ENCODE measurements around the gene GOLGB1.

The GOLGB1 gene

DNA sequence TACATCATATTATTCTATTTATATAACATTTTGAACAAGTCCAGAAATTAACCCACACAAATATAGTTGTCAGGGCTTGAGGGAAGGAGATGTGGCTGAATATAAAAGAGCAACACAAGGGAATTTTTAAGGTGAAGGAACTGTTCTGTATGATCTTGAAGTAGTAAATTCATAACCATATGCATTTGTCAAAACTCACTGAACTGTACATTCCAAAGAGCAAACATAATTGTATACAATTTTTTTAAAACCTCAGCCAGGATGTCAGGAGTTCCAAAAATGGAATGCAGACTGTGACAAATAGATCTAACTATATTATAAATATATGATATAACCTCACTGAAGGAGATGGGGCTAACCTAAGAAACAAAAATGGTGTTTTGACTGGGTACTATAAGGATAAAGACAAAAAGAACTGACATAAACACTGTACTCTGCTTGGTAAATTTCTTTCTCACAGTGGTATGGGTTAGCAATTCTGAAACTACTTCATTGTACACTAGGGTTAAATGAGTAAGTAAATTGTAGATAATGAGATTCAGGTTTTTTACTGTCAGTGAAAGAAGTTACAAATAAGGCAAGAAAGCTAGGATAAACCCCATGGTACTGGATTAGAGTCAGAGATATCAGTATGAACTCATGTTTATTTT is 14.4 kb downstream of the GOLGB1 start:
- Mint-ChIP-seq H3K4me3 (no peak overlapping the region), H3K36me3 (ENCODE audit: insufficient read depth) (peaks cover 4% of the 10 kb centered on the region), H3K9me3 (no peaks in the 10 kb centered on the region), H3K4me1 (peaks cover 60% of the 10 kb centered on the region), H3K27me3 (no peaks in the 10 kb centered on the region), H3K27ac (ENCODE audit: low read depth) (no peak overlapping the region)
- no peak for ATAC-seq (replicated peaks; ENCODE audit: extremely low read depth, poor library complexity, severe bottlenecking)
- DNase-seq (ENCODE audit: low spot score in 2 of 2) = no peak

DNA sequence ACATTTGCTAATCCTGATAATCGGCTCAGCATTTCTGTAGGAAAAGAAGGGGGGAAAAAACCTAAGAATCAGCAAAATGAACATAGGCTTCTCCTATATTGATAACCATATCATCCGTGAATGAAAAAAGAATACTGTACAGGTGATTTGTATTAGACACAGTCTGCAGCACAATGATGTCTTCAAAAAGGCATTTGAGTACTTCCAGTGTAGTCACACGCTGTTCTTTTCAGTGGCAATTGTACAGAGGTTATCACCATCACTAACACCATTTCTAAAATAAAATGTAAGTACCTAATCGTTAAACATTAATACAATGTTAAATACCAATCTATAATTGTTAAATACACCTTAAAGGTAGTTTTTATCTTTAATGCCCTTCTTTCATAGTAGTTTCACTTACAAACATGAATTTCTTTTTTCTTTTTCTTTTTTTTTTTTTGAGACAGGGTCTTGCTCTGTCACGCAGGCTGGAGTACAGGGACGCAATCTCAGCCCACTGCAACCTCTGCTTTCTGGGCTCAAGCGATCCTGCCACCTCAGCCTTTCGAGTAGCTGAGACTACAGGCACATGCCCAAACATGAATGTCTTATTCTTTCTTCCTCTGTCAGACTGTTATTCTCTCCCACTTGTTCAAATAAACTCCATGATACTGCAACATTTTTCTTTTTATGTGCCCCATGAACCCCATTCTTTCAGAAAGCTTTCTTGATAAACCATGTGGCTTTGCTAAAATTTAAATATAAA is 18.4 kb downstream of the GOLGB1 start:
- Mint-ChIP-seq H3K9me3 (no peaks in the 10 kb centered on the region), H3K4me3 (no peak overlapping the region), H3K27ac (ENCODE audit: low read depth) (peak overlapping the region; percentile 68), H3K4me1 (peaks cover 30% of the 10 kb centered on the region), H3K36me3 (ENCODE audit: insufficient read depth) (peaks cover 29% of the 10 kb centered on the region), H3K27me3 (no peaks in the 10 kb centered on the region)
- DNase-seq (ENCODE audit: low spot score in 2 of 2) (no peak), ATAC-seq (replicated peaks; ENCODE audit: extremely low read depth, poor library complexity, severe bottlenecking) (no peak)

DNA sequence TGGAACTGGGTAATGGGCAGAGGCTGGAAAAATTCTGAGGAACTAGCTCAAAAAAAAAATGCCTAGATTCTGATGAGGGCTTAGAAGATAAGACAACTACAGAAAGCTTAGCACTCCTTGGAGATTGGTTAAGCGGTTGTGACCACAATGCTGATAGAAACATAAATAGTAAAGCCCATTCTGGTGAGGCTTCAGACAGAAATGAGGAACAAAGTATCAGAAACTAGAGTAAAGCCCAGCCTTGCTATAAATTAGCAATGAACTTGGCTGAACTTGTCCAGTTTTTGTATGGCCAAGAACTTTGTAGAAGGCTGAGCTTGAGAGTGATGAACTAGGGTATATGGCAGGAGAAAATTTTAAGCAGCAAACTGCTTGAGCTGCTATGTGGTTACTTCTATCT is 25.4 kb downstream of the GOLGB1 start:
- Mint-ChIP-seq H3K9me3 (no peaks in the 10 kb centered on the region), H3K27ac (ENCODE audit: low read depth) (no peak overlapping the region), H3K27me3 (no peaks in the 10 kb centered on the region), H3K4me3 (no peak overlapping the region), H3K4me1 (peaks cover 17% of the 10 kb centered on the region), H3K36me3 (ENCODE audit: insufficient read depth) (peaks cover 62% of the 10 kb centered on the region)
- ATAC-seq (replicated peaks; ENCODE audit: extremely low read depth, poor library complexity, severe bottlenecking) (no peak), DNase-seq (ENCODE audit: low spot score in 2 of 2) (no peak)

DNA sequence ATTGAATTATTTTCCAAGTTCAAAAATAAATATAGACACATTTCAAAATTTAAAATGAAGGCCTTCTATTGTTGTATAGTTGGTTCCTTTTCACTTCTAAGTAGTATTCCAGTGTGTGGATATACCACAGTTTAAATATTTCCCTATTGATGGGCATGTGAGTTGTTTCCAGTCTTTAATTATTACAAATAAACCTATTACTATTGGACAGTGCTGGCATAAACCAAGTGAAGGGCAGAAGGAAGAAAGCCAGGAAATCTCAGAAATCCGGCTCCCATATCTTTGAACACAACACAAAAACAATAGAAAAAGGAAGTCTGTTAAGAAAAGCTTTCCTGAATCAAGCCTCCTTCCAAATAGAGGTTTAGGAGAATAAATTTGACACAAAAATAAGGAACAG is 26.1 kb downstream of the GOLGB1 start:
- Mint-ChIP-seq H3K4me1 (peaks cover 20% of the 10 kb centered on the region), H3K27me3 (no peaks in the 10 kb centered on the region), H3K36me3 (ENCODE audit: insufficient read depth) (peaks cover 59% of the 10 kb centered on the region), H3K27ac (ENCODE audit: low read depth) (no peak overlapping the region), H3K9me3 (no peaks in the 10 kb centered on the region), H3K4me3 (no peak overlapping the region)
- DNase-seq (ENCODE audit: low spot score in 2 of 2) (no peak), ATAC-seq (replicated peaks; ENCODE audit: extremely low read depth, poor library complexity, severe bottlenecking) (no peak)

DNA sequence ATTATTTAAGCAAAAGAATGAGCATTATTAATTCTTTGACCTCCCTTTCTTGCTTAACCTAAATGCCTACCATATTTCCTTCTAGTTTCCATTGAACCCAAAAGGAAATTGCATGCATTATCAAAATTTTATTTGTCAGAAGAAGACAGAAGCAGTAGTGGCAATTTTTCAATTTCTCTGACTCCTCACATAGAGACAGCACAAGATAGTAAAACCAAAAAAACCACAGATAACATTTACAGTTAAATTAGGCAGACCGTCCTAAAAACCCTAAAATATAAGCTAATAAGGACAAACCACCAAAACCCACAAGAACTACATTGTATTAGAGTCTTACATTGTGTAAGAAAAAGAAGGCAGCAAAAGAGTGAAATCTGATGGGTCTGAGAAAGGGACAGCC is 27.1 kb downstream of the GOLGB1 start:
- DNase-seq (ENCODE audit: low spot score in 2 of 2) = no peak
- H3K27ac Mint-ChIP-seq (ENCODE audit: low read depth) = no peak overlapping the region
- H3K27me3 Mint-ChIP-seq = no peaks in the 10 kb centered on the region
- H3K4me1 Mint-ChIP-seq = peaks cover 23% of the 10 kb centered on the region
- H3K4me3 Mint-ChIP-seq = no peak overlapping the region
- no peaks in the 10 kb centered on the region for H3K9me3 Mint-ChIP-seq
- H3K36me3 Mint-ChIP-seq (ENCODE audit: insufficient read depth) = peaks cover 58% of the 10 kb centered on the region
- no peak for ATAC-seq (replicated peaks; ENCODE audit: extremely low read depth, poor library complexity, severe bottlenecking)

DNA sequence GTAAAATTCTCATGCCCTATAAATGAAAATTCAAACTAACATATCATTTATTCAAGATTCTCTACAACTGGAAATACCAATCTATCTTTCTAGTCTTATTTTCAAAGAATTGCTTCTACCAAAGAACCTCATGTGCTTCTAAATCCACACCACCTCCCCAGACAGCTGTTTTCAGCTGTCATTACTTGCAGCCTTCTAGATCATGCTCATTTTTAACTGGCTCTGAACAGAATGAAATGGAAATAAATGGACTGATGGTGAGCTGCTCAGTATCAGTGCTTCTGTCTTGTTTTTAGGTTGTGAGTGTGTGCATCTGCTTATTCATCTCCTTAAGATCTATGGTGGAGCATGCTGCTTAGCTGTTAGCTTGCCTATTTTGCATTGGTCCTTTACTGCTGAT is 29.4 kb downstream of the GOLGB1 start:
- Mint-ChIP-seq H3K36me3 (ENCODE audit: insufficient read depth) (peaks cover 61% of the 10 kb centered on the region), H3K4me3 (no peak overlapping the region), H3K9me3 (no peaks in the 10 kb centered on the region), H3K27ac (ENCODE audit: low read depth) (peak overlapping the region; percentile 29), H3K4me1 (peaks cover 19% of the 10 kb centered on the region), H3K27me3 (no peaks in the 10 kb centered on the region)
- no peak for ATAC-seq (replicated peaks; ENCODE audit: extremely low read depth, poor library complexity, severe bottlenecking)
- DNase-seq (ENCODE audit: low spot score in 2 of 2) = no peak

DNA sequence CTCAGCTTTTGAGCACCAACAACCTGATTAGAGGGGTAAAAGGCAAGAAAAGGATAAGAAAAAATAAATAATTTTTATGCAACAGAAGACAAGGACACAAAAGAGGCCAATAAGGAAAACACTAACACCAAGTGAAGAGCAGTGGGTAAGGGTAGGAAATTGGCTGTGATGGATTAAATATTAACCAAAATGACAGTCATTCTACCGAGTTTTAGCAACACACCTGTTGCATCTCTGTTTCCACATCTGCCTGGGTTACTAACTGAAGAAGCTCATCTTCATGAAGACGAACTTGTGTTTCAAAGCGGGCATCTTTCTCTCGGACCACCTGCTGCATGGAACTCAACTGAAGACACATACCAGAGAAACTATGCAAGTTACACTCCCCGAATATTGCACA is 30.1 kb downstream of the GOLGB1 start:
- no peaks in the 10 kb centered on the region for H3K9me3 Mint-ChIP-seq
- peaks cover 16% of the 10 kb centered on the region for H3K4me1 Mint-ChIP-seq
- H3K36me3 Mint-ChIP-seq (ENCODE audit: insufficient read depth) = peaks cover 61% of the 10 kb centered on the region

DNA sequence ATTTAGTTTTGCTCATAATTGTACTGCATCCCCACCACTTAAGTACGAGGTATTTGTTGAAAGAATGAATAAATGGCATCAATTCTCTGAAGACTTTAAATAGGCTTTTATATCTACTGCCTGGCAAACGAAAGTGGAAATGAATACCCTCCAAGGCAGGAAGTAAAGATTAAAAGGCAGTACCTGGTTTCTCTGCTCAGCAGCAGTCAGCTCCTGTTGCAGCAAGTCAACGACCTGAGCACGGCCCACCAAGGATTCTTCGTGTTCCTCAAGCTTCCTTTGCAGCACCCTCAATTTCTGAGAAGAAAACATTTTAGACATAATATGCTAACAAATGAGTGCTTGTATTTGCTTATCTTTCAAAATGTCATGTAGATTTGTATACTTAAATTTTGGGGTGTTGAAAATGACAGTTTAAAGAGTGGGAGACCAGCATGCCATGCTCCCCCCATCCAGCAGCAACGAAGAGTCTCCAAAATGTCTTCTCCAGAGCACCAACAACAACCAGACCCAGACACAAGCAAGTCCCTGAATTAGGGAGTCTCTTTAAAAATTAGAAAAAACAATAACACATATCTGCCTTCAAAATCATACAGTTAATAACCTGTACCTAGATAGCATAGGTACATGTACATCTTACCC is 31.2 kb downstream of the GOLGB1 start:
- ATAC-seq (replicated peaks; ENCODE audit: extremely low read depth, poor library complexity, severe bottlenecking) (peak; percentile 88), DNase-seq (ENCODE audit: low spot score in 2 of 2) (no peak)

More for the DNA sequence above, 30.1 kb downstream of the GOLGB1 start:
- no peak overlapping the region for H3K4me3 Mint-ChIP-seq
- H3K27me3 Mint-ChIP-seq = no peaks in the 10 kb centered on the region
- DNase-seq (ENCODE audit: low spot score in 2 of 2) (no peak), ATAC-seq (replicated peaks; ENCODE audit: extremely low read depth, poor library complexity, severe bottlenecking) (no peak)
- no peak overlapping the region for H3K27ac Mint-ChIP-seq (ENCODE audit: low read depth)

DNA sequence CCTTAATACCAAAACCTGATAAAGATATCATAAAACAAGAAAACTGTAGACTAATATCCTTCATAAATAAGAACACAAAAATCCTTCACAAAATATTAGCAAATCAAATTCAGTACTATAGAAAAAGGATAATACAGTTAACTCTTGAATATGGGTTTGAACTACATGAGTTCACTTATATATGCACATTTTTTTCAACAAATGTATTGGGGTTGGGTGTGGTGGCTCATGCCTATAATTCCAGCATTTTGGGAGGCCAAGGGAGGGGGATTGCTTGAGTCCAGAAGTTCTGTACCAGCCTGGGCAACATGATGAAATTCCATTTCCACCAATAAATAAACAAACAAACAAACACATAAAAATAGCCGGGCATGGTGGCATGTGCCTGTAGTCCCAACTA is 39.2 kb downstream of the GOLGB1 start:
- H3K27ac Mint-ChIP-seq (ENCODE audit: low read depth) = no peak overlapping the region
- H3K4me3 Mint-ChIP-seq = no peak overlapping the region
- H3K27me3 Mint-ChIP-seq = no peaks in the 10 kb centered on the region
- peaks cover 42% of the 10 kb centered on the region for H3K36me3 Mint-ChIP-seq (ENCODE audit: insufficient read depth)
- DNase-seq (ENCODE audit: low spot score in 2 of 2) (no peak), ATAC-seq (replicated peaks; ENCODE audit: extremely low read depth, poor library complexity, severe bottlenecking) (no peak)
- H3K9me3 Mint-ChIP-seq = no peaks in the 10 kb centered on the region
- peaks cover 9% of the 10 kb centered on the region for H3K4me1 Mint-ChIP-seq

More for the DNA sequence above, 31.2 kb downstream of the GOLGB1 start:
- Mint-ChIP-seq H3K27me3 (no peaks in the 10 kb centered on the region), H3K9me3 (no peaks in the 10 kb centered on the region), H3K27ac (ENCODE audit: low read depth) (peak overlapping the region; percentile 83), H3K4me1 (peaks cover 12% of the 10 kb centered on the region), H3K36me3 (ENCODE audit: insufficient read depth) (peaks cover 63% of the 10 kb centered on the region), H3K4me3 (peak overlapping the region; percentile 22)

DNA sequence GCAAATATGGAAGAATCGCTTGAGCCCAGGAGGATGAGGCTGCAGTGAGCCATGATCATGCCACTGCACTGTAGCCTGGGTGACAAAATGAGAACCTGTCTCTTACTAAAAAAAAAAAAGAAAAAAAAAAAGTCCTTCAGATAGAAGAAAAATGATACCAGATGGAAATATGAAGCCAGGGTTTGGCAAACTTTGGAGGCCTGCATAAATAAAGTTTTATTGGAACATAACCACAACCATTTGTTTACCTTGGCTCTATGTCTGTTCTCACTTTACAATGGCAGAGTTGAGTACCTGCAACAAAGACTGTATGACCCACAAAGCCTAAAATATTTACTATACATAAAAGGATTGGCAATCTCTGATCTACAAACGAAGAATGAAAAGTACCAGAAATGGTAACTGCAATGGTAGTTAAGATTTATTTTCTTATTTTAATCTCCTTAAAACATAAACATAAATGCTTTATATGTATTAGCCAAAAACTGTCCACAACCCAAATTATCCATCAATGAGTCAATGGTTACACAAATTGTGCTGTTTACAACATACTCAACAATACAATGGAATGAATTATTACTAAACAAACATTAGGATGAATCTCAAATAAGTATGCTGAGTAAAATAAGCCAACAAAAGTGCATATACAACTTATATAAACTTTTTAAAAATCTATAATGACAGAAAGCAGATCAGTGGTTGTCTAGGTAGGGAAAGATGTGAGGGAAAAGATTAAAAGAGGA is 41.8 kb downstream of the GOLGB1 start:
- no peak overlapping the region for H3K4me3 Mint-ChIP-seq
- H3K36me3 Mint-ChIP-seq (ENCODE audit: insufficient read depth) = peaks cover 28% of the 10 kb centered on the region
- no peak overlapping the region for H3K27ac Mint-ChIP-seq (ENCODE audit: low read depth)
- no peaks in the 10 kb centered on the region for H3K9me3 Mint-ChIP-seq
- ATAC-seq (replicated peaks; ENCODE audit: extremely low read depth, poor library complexity, severe bottlenecking) = no peak
- H3K4me1 Mint-ChIP-seq = peaks cover 11% of the 10 kb centered on the region
- no peaks in the 10 kb centered on the region for H3K27me3 Mint-ChIP-seq
- DNase-seq (ENCODE audit: low spot score in 2 of 2) = no peak

DNA sequence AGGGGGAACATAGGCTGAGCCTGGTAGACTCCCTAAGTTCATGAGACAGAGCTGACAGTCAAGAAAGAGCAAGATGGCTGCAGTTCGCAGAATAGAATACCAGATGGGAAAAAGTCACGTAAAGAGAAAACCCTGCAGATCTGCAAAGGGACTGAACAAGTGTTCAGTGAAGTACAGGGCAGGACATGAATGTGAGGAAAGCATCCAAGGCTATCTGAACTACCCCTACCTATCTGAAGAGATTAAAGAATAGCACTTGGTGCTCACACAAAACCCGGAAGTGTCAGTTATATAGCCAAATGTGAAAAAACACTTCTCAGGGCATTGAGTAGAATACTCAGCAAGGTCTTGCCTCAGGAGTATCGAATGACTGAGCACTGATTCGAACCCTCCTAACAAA is 44.0 kb downstream of the GOLGB1 start:
- ATAC-seq (replicated peaks; ENCODE audit: extremely low read depth, poor library complexity, severe bottlenecking) = no peak

DNA sequence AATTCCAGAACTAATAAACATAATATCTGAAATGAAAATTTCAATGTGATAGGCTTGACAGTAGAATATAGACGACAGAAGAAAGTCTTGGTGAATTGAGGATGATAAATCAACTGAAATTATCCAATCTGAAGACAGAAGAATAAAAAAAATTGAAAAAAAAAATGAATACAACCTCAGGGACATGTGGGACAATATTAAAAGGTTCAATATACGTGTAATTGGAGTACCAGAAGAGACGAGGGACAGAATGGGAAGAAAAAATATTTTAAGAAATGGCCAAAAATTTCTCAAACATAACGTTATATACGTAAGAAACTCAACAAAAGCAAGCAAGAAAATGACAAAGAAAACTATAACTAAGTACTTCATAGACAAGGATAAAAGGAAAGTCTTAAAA is 45.6 kb downstream of the GOLGB1 start:
- DNase-seq (ENCODE audit: low spot score in 2 of 2) (no peak), ATAC-seq (replicated peaks; ENCODE audit: extremely low read depth, poor library complexity, severe bottlenecking) (no peak)
- Mint-ChIP-seq H3K27me3 (no peaks in the 10 kb centered on the region), H3K9me3 (no peaks in the 10 kb centered on the region), H3K4me1 (peaks cover 6% of the 10 kb centered on the region), H3K36me3 (ENCODE audit: insufficient read depth) (peaks cover 18% of the 10 kb centered on the region), H3K27ac (ENCODE audit: low read depth) (no peak overlapping the region), H3K4me3 (no peak overlapping the region)

More for the DNA sequence above, 44.0 kb downstream of the GOLGB1 start:
- H3K36me3 Mint-ChIP-seq (ENCODE audit: insufficient read depth) = peaks cover 25% of the 10 kb centered on the region
- no peak for DNase-seq (ENCODE audit: low spot score in 2 of 2)
- H3K9me3 Mint-ChIP-seq = no peaks in the 10 kb centered on the region
- H3K27me3 Mint-ChIP-seq = no peaks in the 10 kb centered on the region
- H3K4me1 Mint-ChIP-seq = peaks cover 11% of the 10 kb centered on the region
- no peak overlapping the region for H3K27ac Mint-ChIP-seq (ENCODE audit: low read depth)
- H3K4me3 Mint-ChIP-seq = no peak overlapping the region

Data from central memory CD8-positive, alpha-beta T cell (primary cell).